Neural cell (in vitro differentiated cells): ENCODE measurements around the gene AFF2.

Experiments
- CTCF ChIP-seq: fragments of 450-650 bp; IDR thresholded peaks from 2 replicates; pipeline ENCODE4 v1.5.1; 2014; ENCODE audit warnings: antibody characterized with exemption, mild to moderate bottlenecking, moderate library complexity; ENCODE audit not compliant: poor library complexity, severe bottlenecking
- MXI1 ChIP-seq: fragments of 450-650 bp; conservative IDR thresholded peaks from 2 replicates; pipeline ENCODE4 v1.6.1; 2014; ENCODE audit warnings: antibody characterized with exemption, mild to moderate bottlenecking; ENCODE audit not compliant: poor library complexity, severe bottlenecking
- TAF1 ChIP-seq: IDR thresholded peaks from 2 replicates; pipeline ENCODE4 v1.6.1; 2012; ENCODE audit warnings: low read depth

GRCh38 chrX:148784137-148784536, 283.7 kb downstream of the AFF2 start:
- no peak for TF ChIP-seq CTCF
- no peak for TF ChIP-seq TAF1
- TF ChIP-seq MXI1 = no peak
